ENCODE measurements around the gene LIME1.

Gene LIME1

DNA sequence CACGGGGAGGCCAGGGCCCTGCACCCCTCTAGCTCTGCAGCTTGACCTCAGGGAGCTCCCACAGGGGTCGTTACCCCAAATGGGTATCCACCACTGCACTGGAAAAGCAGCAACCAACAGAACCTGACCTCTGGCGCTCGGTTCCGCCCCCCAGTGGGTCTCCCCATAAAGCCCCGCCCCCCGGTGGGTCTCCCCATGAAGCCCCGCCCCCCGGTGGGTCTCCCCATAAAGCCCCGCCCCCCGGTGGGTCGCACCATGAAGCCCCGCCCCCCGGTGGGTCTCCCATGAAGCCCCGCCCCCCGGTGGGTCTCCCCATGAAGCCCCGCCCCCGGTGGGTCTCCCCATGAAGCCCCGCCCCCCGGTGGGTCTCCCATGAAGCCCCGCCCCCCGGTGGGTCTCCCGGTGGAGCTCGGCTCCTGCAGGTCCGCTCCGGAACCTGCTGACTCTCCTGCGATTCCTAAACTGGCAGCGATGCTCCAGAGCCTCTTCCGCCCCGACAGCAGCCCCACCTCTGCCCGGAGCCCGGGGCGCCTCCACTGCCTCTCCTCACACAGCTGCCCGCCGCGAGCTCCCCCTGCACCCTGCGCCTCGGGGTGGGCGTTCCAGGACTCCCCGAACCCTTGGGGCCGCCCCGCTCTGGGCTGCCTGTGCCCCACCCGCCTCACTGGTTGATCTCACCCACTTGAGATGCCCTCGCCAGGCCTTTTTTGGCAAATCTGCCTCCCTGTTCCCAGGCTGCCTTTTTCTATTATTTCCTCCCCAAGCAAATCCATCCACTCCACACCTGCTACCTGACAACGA, 15.2 kb downstream of the LIME1 start:
- no peak for DNase-seq

GRCh38 chr20:63752411-63753101, 16.1 kb downstream of the LIME1 start:
- DNase-seq: no peak

DNA sequence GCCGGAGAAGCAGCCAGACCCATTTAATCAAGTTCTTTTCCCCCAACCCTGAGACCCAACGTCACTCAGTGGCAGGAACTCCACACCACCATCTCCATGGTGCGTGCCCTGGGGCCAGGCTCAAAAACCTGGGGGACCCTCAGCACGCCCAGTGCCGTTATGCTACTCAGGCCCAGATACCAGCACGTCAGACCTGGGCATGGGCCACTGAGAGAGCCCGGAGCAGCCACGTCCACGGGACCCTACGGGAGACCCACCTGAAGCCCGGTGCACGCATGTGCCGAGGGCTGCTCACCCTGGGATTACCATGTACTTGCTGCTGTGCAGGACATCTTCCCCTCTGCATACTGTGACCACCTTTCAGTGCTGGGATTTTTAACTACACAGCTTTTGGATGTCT, 16.9 kb downstream of the LIME1 start:
- no peak for DNase-seq

DNA sequence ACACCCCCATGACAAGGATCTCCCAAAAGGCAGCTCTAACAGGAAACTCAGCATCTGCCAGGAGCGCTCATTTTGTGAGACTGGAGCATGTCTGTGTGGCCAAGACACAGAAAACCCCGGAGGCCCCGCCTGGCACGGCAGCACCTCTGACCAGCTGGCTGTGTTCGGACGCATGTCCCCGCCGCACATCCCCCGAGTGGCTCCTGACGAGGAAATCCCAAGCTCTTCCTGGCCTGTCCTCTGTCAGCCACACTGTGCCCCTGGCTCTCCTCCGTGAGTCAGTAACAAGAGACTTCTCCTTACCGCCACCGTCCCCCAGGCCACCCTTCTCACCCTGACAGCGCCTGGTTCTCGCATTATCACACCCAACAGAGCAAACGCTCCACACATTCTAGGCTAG, 17.5 kb downstream of the LIME1 start:
- no peak for DNase-seq

- no peak for DNase-seq
Measured at GRCh38 chr20:63755933-63756647, 19.6 kb downstream of the LIME1 start.

GRCh38 chr20:63756648-63756991, 20.2 kb downstream of the LIME1 start:
- DNase-seq: no peak

- no peak for DNase-seq
Measured at GRCh38 chr20:63758152-63758551, 21.7 kb downstream of the LIME1 start.

DNA sequence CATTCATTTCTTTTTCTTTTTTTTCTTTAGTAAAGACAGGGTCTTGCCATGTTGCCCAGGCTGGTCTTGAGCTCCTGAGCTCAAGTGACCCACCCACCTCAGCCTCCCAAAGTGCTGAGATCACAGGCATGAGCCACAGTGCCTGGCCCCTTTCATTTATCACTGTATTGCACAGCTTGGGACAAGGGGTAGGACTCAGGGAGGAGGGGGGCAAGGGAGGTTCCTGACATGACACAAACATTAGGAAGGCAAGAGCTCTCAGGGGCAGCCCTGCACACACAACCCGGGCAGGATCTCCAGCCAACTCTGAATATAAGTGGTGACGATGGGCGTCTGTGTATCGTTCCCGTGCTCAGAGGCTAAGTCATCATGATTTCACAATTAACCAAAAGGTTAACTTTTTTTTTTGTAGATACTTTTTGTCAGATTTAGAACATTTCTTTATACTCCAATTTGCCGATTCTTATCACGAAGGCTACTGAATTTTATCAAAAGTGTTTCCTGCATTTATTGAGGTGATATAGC, 23.0 kb downstream of the LIME1 start:
- no peak for DNase-seq

- no peak for DNase-seq
Measured at GRCh38 chr20:63765082-63765873, 28.8 kb downstream of the LIME1 start.

DNA sequence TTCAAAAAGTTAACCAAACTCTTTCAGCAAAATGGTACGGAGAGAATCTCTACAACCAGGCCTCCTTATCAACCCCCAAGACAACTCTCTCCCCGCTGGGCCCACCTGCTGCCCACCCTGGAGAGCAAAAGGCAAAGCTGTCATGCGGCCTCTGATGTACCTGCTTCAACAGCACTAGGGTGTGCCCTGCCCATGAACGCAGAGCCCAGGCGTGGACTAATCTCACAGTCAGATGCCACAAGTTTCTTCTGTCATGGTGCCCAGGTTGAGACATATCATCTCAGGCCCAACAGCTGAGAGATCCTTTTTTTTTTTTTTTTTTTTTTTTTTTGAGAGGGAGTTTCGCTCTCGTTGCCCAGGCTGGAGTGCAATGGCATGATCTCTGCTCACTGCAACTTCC, 29.4 kb downstream of the LIME1 start:
- no peak for DNase-seq

DNA sequence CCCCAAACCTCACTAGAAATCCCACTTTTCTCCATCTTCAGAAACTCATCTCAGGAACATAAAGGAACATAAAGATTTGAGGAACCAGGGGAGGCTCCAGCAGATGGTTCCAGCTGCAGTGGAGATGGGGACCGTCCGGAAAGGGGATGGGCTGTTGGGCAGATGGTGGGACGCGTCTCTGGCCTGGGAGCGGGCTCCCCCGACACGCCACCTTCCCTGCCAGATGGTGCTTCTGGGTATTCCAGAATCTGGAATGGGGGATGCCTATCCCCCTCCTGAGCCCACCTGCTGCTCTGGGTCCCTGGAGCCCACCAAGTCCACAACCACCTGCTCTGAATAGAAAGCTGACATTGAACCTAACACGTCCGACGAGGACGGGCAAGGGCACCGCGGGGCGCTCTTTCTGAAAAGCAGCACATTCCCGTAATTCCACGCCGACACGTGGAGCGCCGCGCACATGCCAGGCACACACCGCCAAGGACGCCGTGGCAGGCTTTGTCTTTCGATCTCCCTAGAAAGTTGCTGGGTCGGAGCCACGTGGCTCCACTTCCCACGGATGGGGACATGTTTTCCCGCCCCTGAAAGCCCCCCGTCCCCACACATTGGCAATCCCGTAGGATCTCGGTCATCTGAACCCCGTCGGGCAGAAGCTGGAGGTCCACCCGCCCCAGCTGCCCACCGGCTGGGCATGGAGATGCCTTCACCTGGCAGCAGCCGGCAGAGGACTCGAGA, 30.4 kb downstream of the LIME1 start:
- no peak for DNase-seq

GRCh38 chr20:63767456-63767855, 31.0 kb downstream of the LIME1 start:
- no peak for DNase-seq

- no peak for DNase-seq
Measured at GRCh38 chr20:63767886-63768285, 31.4 kb downstream of the LIME1 start.

- DNase-seq: no peak
Measured at GRCh38 chr20:63768591-63769515, 32.4 kb downstream of the LIME1 start.

- DNase-seq: no peak
Measured at GRCh38 chr20:63769891-63770474, 33.5 kb downstream of the LIME1 start.

DNA sequence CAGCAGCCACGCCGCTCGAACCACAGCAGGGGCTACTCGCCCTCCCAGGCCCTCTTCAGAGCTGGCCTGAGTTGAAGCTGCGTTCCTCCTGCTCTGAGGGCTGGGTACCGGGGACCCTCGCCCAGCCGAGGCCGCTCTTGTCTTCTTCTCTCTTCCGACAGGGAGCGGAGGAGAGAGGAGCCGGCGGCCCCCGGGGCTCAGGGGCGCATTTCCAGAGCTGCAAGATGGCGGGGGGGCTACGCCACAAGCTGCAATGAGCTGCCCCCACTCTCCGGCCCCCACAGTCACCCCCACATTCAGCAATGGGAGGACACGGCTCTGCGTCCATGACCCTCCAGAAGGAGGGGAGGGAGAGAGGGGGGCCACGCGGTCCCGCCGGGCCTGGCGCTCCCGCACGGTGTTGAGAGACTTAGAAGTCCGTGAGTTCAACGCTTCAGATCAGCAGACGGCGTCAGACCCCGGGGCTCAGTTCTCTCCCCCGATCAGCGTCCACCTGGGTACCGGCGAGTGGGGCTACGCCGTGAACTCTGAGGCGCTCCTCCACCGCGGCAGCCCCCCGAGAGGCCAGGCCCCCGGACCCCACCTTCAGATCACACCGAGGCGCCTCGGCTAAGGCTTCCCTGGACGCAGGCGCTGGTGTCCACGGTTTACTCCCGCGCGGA, 34.7 kb downstream of the LIME1 start:
- DNase-seq: no peak

- DNase-seq: no peak
Measured at GRCh38 chr20:63772781-63773518, 36.5 kb downstream of the LIME1 start.

GRCh38 chr20:63773571-63774241, 37.2 kb downstream of the LIME1 start:
- no peak for DNase-seq

GRCh38 chr20:63774306-63774705, 37.8 kb downstream of the LIME1 start:
- no peak for DNase-seq
